NCI-H2029 (cell line): ENCODE results near the gene WDR88.
"Not testable (repeated sequence)": the region's sequence is repeated elsewhere in the genome, so short reads cannot be mapped to it uniquely, and the experiment has no call there.

Source experiments
- DNase-seq: peaks from one replicate; lab custom pipeline; 2025; lab: John Stamatoyannopoulos, UW

The WDR88 gene

GRCh38 chr19:33171222-33171795 is 39.4 kb downstream of the WDR88 start:
- DNase-seq: no peak

GRCh38 chr19:33171916-33172359 is 40.0 kb downstream of the WDR88 start:
- DNase-seq: no peak

GRCh38 chr19:33174186-33174585 is 42.3 kb downstream of the WDR88 start:
- DNase-seq: no peak

GRCh38 chr19:33175156-33175782 is 43.4 kb downstream of the WDR88 start:
- DNase-seq: no peak

- no peak for DNase-seq
Observed at GRCh38 chr19:33175886-33176669, 44.2 kb downstream of the WDR88 start.

- peak; percentile 98 for DNase-seq
Observed at GRCh38 chr19:33176670-33177416, 44.9 kb downstream of the WDR88 start.

GRCh38 chr19:33177417-33177979 is 45.6 kb downstream of the WDR88 start:
- peak; percentile 53 for DNase-seq

- DNase-seq: no peak
Observed at GRCh38 chr19:33186431-33187182, 54.7 kb downstream of the WDR88 start.

- no peak for DNase-seq
Observed at GRCh38 chr19:33187183-33187540, 55.2 kb downstream of the WDR88 start.

GRCh38 chr19:33189453-33189852 is 57.5 kb downstream of the WDR88 start:
- DNase-seq: no peak

GRCh38 chr19:33191092-33191491 is 59.2 kb downstream of the WDR88 start:
- DNase-seq: not testable (repeated sequence)

GRCh38 chr19:33191501-33191900 is 59.6 kb downstream of the WDR88 start:
- no peak for DNase-seq

GRCh38 chr19:33192010-33192409 is 60.1 kb downstream of the WDR88 start:
- DNase-seq: no peak

- no peak for DNase-seq
Observed at GRCh38 chr19:33193269-33193864, 61.5 kb downstream of the WDR88 start.

GRCh38 chr19:33193865-33194362 is 62.0 kb downstream of the WDR88 start, which contains the start of gene LRP3:
Gene LRP3 (plus strand): TSS chr19:33194330. CDS start chr19:33194786, 456 bp downstream.
- no peak for DNase-seq

- no peak for DNase-seq
Observed at GRCh38 chr19:33194532-33194885, 62.6 kb downstream of the WDR88 start.

- DNase-seq: no peak
Observed at GRCh38 chr19:33194886-33195644, 63.2 kb downstream of the WDR88 start.

GRCh38 chr19:33195645-33196347 is 63.9 kb downstream of the WDR88 start:
- DNase-seq: no peak

GRCh38 chr19:33196446-33197193 is 64.7 kb downstream of the WDR88 start:
- no peak for DNase-seq
